ENCODE results near the gene SLPI.

SLPI gene

GRCh38 chr20:45290677-45291355 lies 36.5 kb upstream of the SLPI start:
- Histone ChIP-seq H3K9me3 (replicated peaks in 1 of 2; ENCODE audit: control insufficient read depth in 2 of 2, insufficient read depth in 1 of 2, low read depth in 1 of 2, low read length in 2 of 2) (peaks cover 4 to 13% of the 10 kb centered on the region in 2 donors), H3K4me1 (ENCODE audit: control insufficient read depth in 2 of 2, insufficient read depth in 1 of 2, low read depth in 1 of 2, low read length in 2 of 2) (peaks cover 2% of the 10 kb centered on the region in 2 donors), H3K4me2 (ENCODE audit: insufficient read depth, low read length, poor library complexity, severe bottlenecking) (no peak overlapping the region), H3K4ac (ENCODE audit: low read length) (no peak overlapping the region), H2BK120ac (ENCODE audit: low read depth, low read length) (no peak overlapping the region), H3K27me3 (ENCODE audit: control insufficient read depth in 3 of 3, insufficient read depth in 3 of 3, low read depth in 1 of 3, low read length in 3 of 3) (peaks cover 0 to 35% (median 3%) of the 10 kb centered on the region in 3 experiments), H3K18ac (ENCODE audit: low read length) (no peak overlapping the region), H3K79me1 (ENCODE audit: low read depth, low read length) (no peaks in the 10 kb centered on the region), H2BK12ac (ENCODE audit: low read length) (no peak overlapping the region), H3K23ac (ENCODE audit: low read depth, low read length, poor library complexity) (no peak overlapping the region), H4K8ac (ENCODE audit: low read depth, low read length) (no peak overlapping the region), H3K4me3 (ENCODE audit: low read length in 2 of 2) (no peak overlapping the region), H3K27ac (replicated peaks; ENCODE audit: low read length) (no peak overlapping the region), H4K91ac (ENCODE audit: low read depth, low read length, poor library complexity) (no peak overlapping the region), H2AK5ac (ENCODE audit: low read depth, low read length) (no peak overlapping the region), H3K14ac (ENCODE audit: low read length) (no peak overlapping the region), H2AFZ (ENCODE audit: low read length) (peak overlapping the region; percentile 2), H3K9ac (ENCODE audit: low read depth, low read length, poor library complexity) (no peak overlapping the region), H2BK5ac (ENCODE audit: low read length) (no peak overlapping the region), H2BK15ac (ENCODE audit: low read length) (no peak overlapping the region), H3K36me3 (replicated peaks in 1 of 2; ENCODE audit: control insufficient read depth in 2 of 2, insufficient read depth in 2 of 2, low read length in 2 of 2) (no peaks in the 10 kb centered on the region)
- no CpG with 5 or more reads among the region's 8 CpGs for WGBS, 2 donors (ENCODE audit: extremely low coverage in 2 of 2, insufficient read length in 2 of 2, insufficient replicate concordance in 1 of 2)
- DNase-seq (ENCODE audit: low spot score): peak; percentile 85

- Histone ChIP-seq H3K79me1 (ENCODE audit: low read depth, low read length) (no peaks in the 10 kb centered on the region), H2BK12ac (ENCODE audit: low read length) (no peak overlapping the region), H2AFZ (ENCODE audit: low read length) (no peak overlapping the region), H3K4me1 (ENCODE audit: control insufficient read depth in 2 of 2, insufficient read depth in 1 of 2, low read depth in 1 of 2, low read length in 2 of 2) (peaks cover 2% of the 10 kb centered on the region in 2 donors), H4K91ac (ENCODE audit: low read depth, low read length, poor library complexity) (no peak overlapping the region), H3K23ac (ENCODE audit: low read depth, low read length, poor library complexity) (no peak overlapping the region), H2BK120ac (ENCODE audit: low read depth, low read length) (no peak overlapping the region), H3K27me3 (ENCODE audit: control insufficient read depth in 3 of 3, insufficient read depth in 3 of 3, low read depth in 1 of 3, low read length in 3 of 3) (peaks cover 0 to 35% (median 3%) of the 10 kb centered on the region in 3 experiments), H3K4me3 (ENCODE audit: low read length in 2 of 2) (no peak overlapping the region), H3K14ac (ENCODE audit: low read length) (no peak overlapping the region), H3K36me3 (replicated peaks in 1 of 2; ENCODE audit: control insufficient read depth in 2 of 2, insufficient read depth in 2 of 2, low read length in 2 of 2) (no peaks in the 10 kb centered on the region), H2BK5ac (ENCODE audit: low read length) (peak overlapping the region; percentile 20), H3K9me3 (replicated peaks in 1 of 2; ENCODE audit: control insufficient read depth in 2 of 2, insufficient read depth in 1 of 2, low read depth in 1 of 2, low read length in 2 of 2) (peaks cover 4 to 13% of the 10 kb centered on the region in 2 donors), H3K9ac (ENCODE audit: low read depth, low read length, poor library complexity) (no peak overlapping the region), H2AK5ac (ENCODE audit: low read depth, low read length) (no peak overlapping the region), H3K4ac (ENCODE audit: low read length) (no peak overlapping the region), H2BK15ac (ENCODE audit: low read length) (no peak overlapping the region), H4K8ac (ENCODE audit: low read depth, low read length) (no peak overlapping the region), H3K18ac (ENCODE audit: low read length) (no peak overlapping the region), H3K27ac (replicated peaks; ENCODE audit: low read length) (no peak overlapping the region), H3K4me2 (ENCODE audit: insufficient read depth, low read length, poor library complexity, severe bottlenecking) (no peak overlapping the region)
- WGBS, 2 donors (ENCODE audit: extremely low coverage in 2 of 2, insufficient read length in 2 of 2, insufficient replicate concordance in 1 of 2): no CpG with 5 or more reads among the region's 13 CpGs
- no peak for DNase-seq (ENCODE audit: low spot score)
Observed at GRCh38 chr20:45289942-45290676, 35.7 kb upstream of the SLPI start.

GRCh38 chr20:45288860-45289259 lies 34.5 kb upstream of the SLPI start:
- Histone ChIP-seq H3K14ac (ENCODE audit: low read length) (no peak overlapping the region), H3K79me1 (ENCODE audit: low read depth, low read length) (no peaks in the 10 kb centered on the region), H2BK120ac (ENCODE audit: low read depth, low read length) (no peak overlapping the region), H2AFZ (ENCODE audit: low read length) (no peak overlapping the region), H2BK15ac (ENCODE audit: low read length) (no peak overlapping the region), H3K4me3 (ENCODE audit: low read length in 2 of 2) (no peak overlapping the region), H2AK5ac (ENCODE audit: low read depth, low read length) (no peak overlapping the region), H4K8ac (ENCODE audit: low read depth, low read length) (no peak overlapping the region), H3K36me3 (replicated peaks in 1 of 2; ENCODE audit: control insufficient read depth in 2 of 2, insufficient read depth in 2 of 2, low read length in 2 of 2) (no peaks in the 10 kb centered on the region), H3K4me1 (ENCODE audit: control insufficient read depth in 2 of 2, insufficient read depth in 1 of 2, low read depth in 1 of 2, low read length in 2 of 2) (peaks cover 2% of the 10 kb centered on the region in 2 donors), H4K91ac (ENCODE audit: low read depth, low read length, poor library complexity) (no peak overlapping the region), H3K4me2 (ENCODE audit: insufficient read depth, low read length, poor library complexity, severe bottlenecking) (no peak overlapping the region), H3K9me3 (replicated peaks in 1 of 2; ENCODE audit: control insufficient read depth in 2 of 2, insufficient read depth in 1 of 2, low read depth in 1 of 2, low read length in 2 of 2) (peaks cover 0 to under 1% of the 10 kb centered on the region in 2 donors), H3K4ac (ENCODE audit: low read length) (no peak overlapping the region), H3K23ac (ENCODE audit: low read depth, low read length, poor library complexity) (no peak overlapping the region), H3K27ac (replicated peaks; ENCODE audit: low read length) (no peak overlapping the region), H3K9ac (ENCODE audit: low read depth, low read length, poor library complexity) (no peak overlapping the region), H3K27me3 (ENCODE audit: control insufficient read depth in 3 of 3, insufficient read depth in 3 of 3, low read depth in 1 of 3, low read length in 3 of 3) (peaks cover 0 to 35% (median 1%) of the 10 kb centered on the region in 3 experiments), H2BK12ac (ENCODE audit: low read length) (no peak overlapping the region), H2BK5ac (ENCODE audit: low read length) (no peak overlapping the region), H3K18ac (ENCODE audit: low read length) (no peak overlapping the region)
- DNase-seq (ENCODE audit: low spot score): no peak
- WGBS, 2 donors (ENCODE audit: extremely low coverage in 2 of 2, insufficient read length in 2 of 2, insufficient replicate concordance in 1 of 2): no CpG with 5 or more reads among the region's 5 CpGs

GRCh38 chr20:45288376-45288775 lies 34.0 kb upstream of the SLPI start:
- no peak overlapping the region for H3K4ac ChIP-seq (ENCODE audit: low read length)
- WGBS, 2 donors (ENCODE audit: extremely low coverage in 2 of 2, insufficient read length in 2 of 2, insufficient replicate concordance in 1 of 2): no CpG with 5 or more reads among the region's 4 CpGs
- no peak overlapping the region for H2BK5ac ChIP-seq (ENCODE audit: low read length)
- no peak overlapping the region for H2BK12ac ChIP-seq (ENCODE audit: low read length)
- H3K23ac ChIP-seq (ENCODE audit: low read depth, low read length, poor library complexity): no peak overlapping the region
- H3K27ac ChIP-seq (replicated peaks; ENCODE audit: low read length): no peak overlapping the region
- no peak overlapping the region for H2BK120ac ChIP-seq (ENCODE audit: low read depth, low read length)
- no peak overlapping the region for H4K91ac ChIP-seq (ENCODE audit: low read depth, low read length, poor library complexity)
- H3K18ac ChIP-seq (ENCODE audit: low read length): no peak overlapping the region
- H3K79me1 ChIP-seq (ENCODE audit: low read depth, low read length): no peaks in the 10 kb centered on the region
- H3K14ac ChIP-seq (ENCODE audit: low read length): no peak overlapping the region
- H3K4me3 ChIP-seq (ENCODE audit: low read length in 2 of 2): no peak overlapping the region
- H2BK15ac ChIP-seq (ENCODE audit: low read length): no peak overlapping the region
- no peak for DNase-seq (ENCODE audit: low spot score)
- H3K36me3 ChIP-seq (replicated peaks in 1 of 2; ENCODE audit: control insufficient read depth in 2 of 2, insufficient read depth in 2 of 2, low read length in 2 of 2): no peaks in the 10 kb centered on the region
- no peak overlapping the region for H3K4me2 ChIP-seq (ENCODE audit: insufficient read depth, low read length, poor library complexity, severe bottlenecking)
- H3K9me3 ChIP-seq (replicated peaks in 1 of 2; ENCODE audit: control insufficient read depth in 2 of 2, insufficient read depth in 1 of 2, low read depth in 1 of 2, low read length in 2 of 2): no peaks in the 10 kb centered on the region
- H3K27me3 ChIP-seq (ENCODE audit: control insufficient read depth in 3 of 3, insufficient read depth in 3 of 3, low read depth in 1 of 3, low read length in 3 of 3): peaks cover 0 to 40% (median 1%) of the 10 kb centered on the region in 3 experiments
- peaks cover 2% of the 10 kb centered on the region in 2 donors for H3K4me1 ChIP-seq (ENCODE audit: control insufficient read depth in 2 of 2, insufficient read depth in 1 of 2, low read depth in 1 of 2, low read length in 2 of 2)
- H2AK5ac ChIP-seq (ENCODE audit: low read depth, low read length): no peak overlapping the region
- no peak overlapping the region for H3K9ac ChIP-seq (ENCODE audit: low read depth, low read length, poor library complexity)
- H4K8ac ChIP-seq (ENCODE audit: low read depth, low read length): no peak overlapping the region
- no peak overlapping the region for H2AFZ ChIP-seq (ENCODE audit: low read length)

Measured in neuronal stem cell (in vitro differentiated cells).